Chondrocyte (in vitro differentiated cells): Measurements from ENCODE around the gene APPBP2. TPM values are rescaled to one million over a fixed set of nuclear protein-coding genes. Genes with fewer than 3 reads are reported as not detected.
A peak's percentile ranks its signal among the peaks of the same experiment; 100 is the strongest.

Experiments used
- DNase-seq: peaks from one replicate; pipeline ENCODE4 v3.0.0; 2021; ENCODE audit warnings: mixed read lengths, low spot score
- H3K27ac Mint-ChIP-seq: one replicate; pipeline ENCODE4 v1.8.0; 2021; ENCODE audit warnings: mild to moderate bottlenecking, moderate library complexity, mixed read lengths; ENCODE audit not compliant: unreplicated experiment
- H3K27me3 Mint-ChIP-seq: 2 replicates; pipeline ENCODE4 v1.8.0; 2021; ENCODE audit warnings: low read depth, mixed read lengths
- H3K36me3 Mint-ChIP-seq: 2 replicates; pipeline ENCODE4 v1.8.0; 2021; ENCODE audit warnings: low read depth, mixed read lengths
- H3K4me1 Mint-ChIP-seq: 2 replicates; pipeline ENCODE4 v1.8.0; 2021; ENCODE audit warnings: low read depth, mild to moderate bottlenecking, mixed read lengths
- H3K4me3 Mint-ChIP-seq: one replicate; pipeline ENCODE4 v1.8.0; 2021; ENCODE audit warnings: mild to moderate bottlenecking, moderate library complexity, mixed read lengths; ENCODE audit not compliant: unreplicated experiment
- H3K9me3 Mint-ChIP-seq: 2 replicates; pipeline ENCODE4 v1.8.0; 2021; ENCODE audit warnings: low read depth, mixed read lengths
- CTCF ChIP-seq: fragments of 200-600 bp; sonication (generic); IDR thresholded peaks from 2 replicates; pipeline ENCODE4 v1.5.0; 2021; ENCODE audit warnings: antibody characterized with exemption, mild to moderate bottlenecking, moderate library complexity
- total RNA-seq: library from RNA; stranded (reverse); gene quantifications from 3 replicates; pipeline ENCODE4 v1.2.1, GENCODE V29; 2021

Gene APPBP2
- total RNA-seq, 1 donor from 2014 or later, result 51.1 TPM

GRCh38 chr17:60525328-60525684 lies 736 bp downstream of the APPBP2 start:
- Mint-ChIP-seq H3K36me3 (peaks cover 5% of the 10 kb centered on the region), H3K27ac (peak overlapping the region; percentile 91), H3K4me1 (peaks cover 34% of the 10 kb centered on the region), H3K9me3 (no peaks in the 10 kb centered on the region), H3K4me3 (peak overlapping the region; percentile 90), H3K27me3 (no peaks in the 10 kb centered on the region)
- TF ChIP-seq CTCF, result no peak
- DNase-seq, result no peak

GRCh38 chr17:60524463-60525327 lies 1.3 kb downstream of the APPBP2 start:
- Mint-ChIP-seq H3K9me3 (no peaks in the 10 kb centered on the region), H3K4me3 (peak overlapping the region; percentile 90), H3K27ac (peak overlapping the region; percentile 91), H3K36me3 (peaks cover 5% of the 10 kb centered on the region), H3K27me3 (no peaks in the 10 kb centered on the region), H3K4me1 (peaks cover 34% of the 10 kb centered on the region)
- TF ChIP-seq CTCF, result peak; percentile 6
- DNase-seq, result no peak

GRCh38 chr17:60523822-60524221 lies 2.2 kb downstream of the APPBP2 start:
- Mint-ChIP-seq H3K36me3 (peaks cover 5% of the 10 kb centered on the region), H3K9me3 (no peaks in the 10 kb centered on the region), H3K27ac (peak overlapping the region; percentile 91), H3K27me3 (no peaks in the 10 kb centered on the region), H3K4me1 (peaks cover 34% of the 10 kb centered on the region), H3K4me3 (peak overlapping the region; percentile 90)
- no peak for TF ChIP-seq CTCF
- no peak for DNase-seq

- H3K27ac Mint-ChIP-seq, result peak overlapping the region; percentile 63
Observed at GRCh38 chr17:60522889-60523626, 3.0 kb downstream of the APPBP2 start.

More at GRCh38 chr17:60522889-60523626, 3.0 kb downstream of the APPBP2 start:
- peaks cover 35% of the 10 kb centered on the region for H3K4me1 Mint-ChIP-seq
- no peaks in the 10 kb centered on the region for H3K27me3 Mint-ChIP-seq
- peaks cover 5% of the 10 kb centered on the region for H3K36me3 Mint-ChIP-seq
- DNase-seq, result no peak
- no peaks in the 10 kb centered on the region for H3K9me3 Mint-ChIP-seq
- no peak for TF ChIP-seq CTCF
- peak overlapping the region; percentile 35 for H3K4me3 Mint-ChIP-seq
